Measurements from ENCODE around the gene ADGRG6. TPM values are rescaled to one million over a fixed set of nuclear protein-coding genes. Genes with fewer than 3 reads are reported as not detected.

Gene ADGRG6
- polyA plus RNA-seq, 3 donors = 25.8 to 36.5 (median 28.8) TPM

- no peak for DNase-seq
Measured at GRCh38 chr6:142285235-142286087, 16.3 kb upstream of the ADGRG6 start.

- DNase-seq = no peak
Measured at GRCh38 chr6:142286088-142286409, 15.8 kb upstream of the ADGRG6 start.

- no peak for DNase-seq
Measured at GRCh38 chr6:142289687-142290086, 12.1 kb upstream of the ADGRG6 start.

- DNase-seq = no peak
Measured at GRCh38 chr6:142290851-142291250, 11.0 kb upstream of the ADGRG6 start.

GRCh38 chr6:142291512-142291911, 10.3 kb upstream of the ADGRG6 start:
- DNase-seq = no peak

GRCh38 chr6:142292166-142292924, 9.5 kb upstream of the ADGRG6 start:
- DNase-seq = no peak

- no peak for DNase-seq
Measured at GRCh38 chr6:142293121-142293520, 8.7 kb upstream of the ADGRG6 start.

- no peak for DNase-seq
Measured at GRCh38 chr6:142294679-142295078, 7.1 kb upstream of the ADGRG6 start.

- DNase-seq = no peak
Measured at GRCh38 chr6:142296975-142297604, 4.7 kb upstream of the ADGRG6 start.

- DNase-seq = no peak
Measured at GRCh38 chr6:142297605-142297995, 4.2 kb upstream of the ADGRG6 start.

- no peak for DNase-seq
Measured at GRCh38 chr6:142297996-142298753, 3.6 kb upstream of the ADGRG6 start.

GRCh38 chr6:142300302-142300701, 1.5 kb upstream of the ADGRG6 start:
- DNase-seq = no peak

GRCh38 chr6:142300758-142301650, 803 bp upstream of the ADGRG6 start:
- peak; percentile 5 for DNase-seq

- peak; percentile 9 for DNase-seq
Measured at GRCh38 chr6:142302421-142303175, 791 bp downstream of the ADGRG6 start.

GRCh38 chr6:142303176-142303533, 1.3 kb downstream of the ADGRG6 start:
- no peak for DNase-seq

- no peak for DNase-seq
Measured at GRCh38 chr6:142304241-142304640, 2.4 kb downstream of the ADGRG6 start.

- DNase-seq = no peak
Measured at GRCh38 chr6:142306736-142307135, 4.9 kb downstream of the ADGRG6 start.

GRCh38 chr6:142307963-142308748, 6.3 kb downstream of the ADGRG6 start:
- DNase-seq = no peak

GRCh38 chr6:142309426-142309825, 7.6 kb downstream of the ADGRG6 start:
- DNase-seq = no peak
